Measurements from ENCODE around the gene VRK1. TPM values are rescaled to one million over a fixed set of nuclear protein-coding genes. Genes with fewer than 3 reads are reported as not detected.

The VRK1 gene
- total and polyA plus RNA-seq, 4 donors: 1.8 to 50.4 (median 3.3) TPM

DNA sequence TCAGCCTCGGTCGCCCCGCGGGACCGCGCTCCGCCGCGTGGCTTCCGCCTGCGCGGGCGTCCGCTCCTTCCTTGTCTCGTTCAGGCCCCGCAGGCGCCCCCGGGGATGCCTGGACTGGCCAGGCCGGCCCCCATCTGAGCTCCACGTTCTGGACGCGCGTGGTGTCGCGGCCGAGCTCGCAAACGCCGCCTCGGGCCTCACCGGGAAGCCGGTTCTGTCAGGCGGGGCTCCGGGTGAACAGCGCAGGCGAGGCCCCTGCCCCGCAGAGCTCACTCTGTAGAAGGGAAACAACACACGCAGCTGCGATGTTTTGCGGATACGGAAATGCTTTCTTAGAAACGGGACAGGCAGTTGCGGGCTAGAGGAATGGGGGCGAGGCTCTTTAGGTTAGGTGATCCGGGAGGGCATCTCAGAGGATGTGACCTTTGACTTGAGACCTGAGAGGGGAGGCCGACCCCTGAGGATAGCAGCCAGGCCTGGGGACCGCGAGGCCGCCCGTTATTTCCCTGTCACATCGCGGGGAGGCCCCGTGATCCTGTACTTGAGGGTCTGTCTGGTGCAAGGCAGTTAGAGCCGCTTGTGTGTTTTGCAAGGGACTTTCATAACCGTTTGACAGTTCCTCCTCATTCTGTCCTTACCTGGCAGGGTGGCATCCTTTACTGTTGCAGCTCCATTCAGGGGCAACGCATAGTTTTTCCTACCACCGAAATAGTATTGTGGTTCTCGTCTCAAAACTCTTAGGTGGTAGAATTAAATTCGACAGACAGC, 584 bp downstream of the VRK1 start:
- Histone ChIP-seq H3K4me3 (ENCODE audit: low read depth in 1 of 3, low read length in 3 of 3) (peak overlapping the region; percentile 73 to 91 (median 75)), H3K4me1 (ENCODE audit: control insufficient read depth in 4 of 4, insufficient read depth in 4 of 4, low read length in 3 of 4) (peaks cover 4 to 10% (median 9%) of the 10 kb centered on the region in 4 donors), H3K27me3 (ENCODE audit: control insufficient read depth in 4 of 4, insufficient read depth in 4 of 4, low read length in 3 of 4) (no peaks in the 10 kb centered on the region), H3K36me3 (ENCODE audit: control insufficient read depth in 4 of 4, insufficient read depth in 3 of 4, low read depth in 1 of 4, low read length in 3 of 4) (no peaks in the 10 kb centered on the region), H3K9ac (ENCODE audit: low read depth in 1 of 2, low read length in 2 of 2) (peak overlapping the region in 1 of 2 donors; percentile 12), H3K27ac (ENCODE audit: low read depth in 1 of 2, low read length in 2 of 2) (no peak overlapping the region), H3K9me3 (ENCODE audit: control insufficient read depth in 4 of 4, low read length in 3 of 4) (no peaks in the 10 kb centered on the region)
- 4% methylated on average over 59 of the region's 59 CpGs for WGBS
- DNase-seq (ENCODE audit: low spot score): peak; percentile 62
- no peak for TF ChIP-seq TAF1 (conservative IDR thresholded peaks at IDR 0.05)
- no peak for TF ChIP-seq SP1 (IDR thresholded peaks at IDR 0.05)
- TF ChIP-seq NR2F2 (IDR thresholded peaks at IDR 0.05): no peak
- TF ChIP-seq, protein P1, sequence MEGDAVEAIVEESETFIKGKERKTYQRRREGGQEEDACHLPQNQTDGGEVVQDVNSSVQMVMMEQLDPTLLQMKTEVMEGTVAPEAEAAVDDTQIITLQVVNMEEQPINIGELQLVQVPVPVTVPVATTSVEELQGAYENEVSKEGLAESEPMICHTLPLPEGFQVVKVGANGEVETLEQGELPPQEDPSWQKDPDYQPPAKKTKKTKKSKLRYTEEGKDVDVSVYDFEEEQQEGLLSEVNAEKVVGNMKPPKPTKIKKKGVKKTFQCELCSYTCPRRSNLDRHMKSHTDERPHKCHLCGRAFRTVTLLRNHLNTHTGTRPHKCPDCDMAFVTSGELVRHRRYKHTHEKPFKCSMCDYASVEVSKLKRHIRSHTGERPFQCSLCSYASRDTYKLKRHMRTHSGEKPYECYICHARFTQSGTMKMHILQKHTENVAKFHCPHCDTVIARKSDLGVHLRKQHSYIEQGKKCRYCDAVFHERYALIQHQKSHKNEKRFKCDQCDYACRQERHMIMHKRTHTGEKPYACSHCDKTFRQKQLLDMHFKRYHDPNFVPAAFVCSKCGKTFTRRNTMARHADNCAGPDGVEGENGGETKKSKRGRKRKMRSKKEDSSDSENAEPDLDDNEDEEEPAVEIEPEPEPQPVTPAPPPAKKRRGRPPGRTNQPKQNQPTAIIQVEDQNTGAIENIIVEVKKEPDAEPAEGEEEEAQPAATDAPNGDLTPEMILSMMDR (IDR thresholded peaks at IDR 0.05; ENCODE audit: low read depth, low read length, missing input control): no peak
- TF ChIP-seq RXRA (IDR thresholded peaks at IDR 0.05): no peak
- no peak for TF ChIP-seq RAD21 (IDR thresholded peaks at IDR 0.05)
- TF ChIP-seq YY1 (IDR thresholded peaks at IDR 0.05): no peak
- TF ChIP-seq, protein P2, sequence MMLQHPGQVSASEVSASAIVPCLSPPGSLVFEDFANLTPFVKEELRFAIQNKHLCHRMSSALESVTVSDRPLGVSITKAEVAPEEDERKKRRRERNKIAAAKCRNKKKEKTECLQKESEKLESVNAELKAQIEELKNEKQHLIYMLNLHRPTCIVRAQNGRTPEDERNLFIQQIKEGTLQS (IDR thresholded peaks at IDR 0.05): no peak
- TF ChIP-seq, protein P3, sequence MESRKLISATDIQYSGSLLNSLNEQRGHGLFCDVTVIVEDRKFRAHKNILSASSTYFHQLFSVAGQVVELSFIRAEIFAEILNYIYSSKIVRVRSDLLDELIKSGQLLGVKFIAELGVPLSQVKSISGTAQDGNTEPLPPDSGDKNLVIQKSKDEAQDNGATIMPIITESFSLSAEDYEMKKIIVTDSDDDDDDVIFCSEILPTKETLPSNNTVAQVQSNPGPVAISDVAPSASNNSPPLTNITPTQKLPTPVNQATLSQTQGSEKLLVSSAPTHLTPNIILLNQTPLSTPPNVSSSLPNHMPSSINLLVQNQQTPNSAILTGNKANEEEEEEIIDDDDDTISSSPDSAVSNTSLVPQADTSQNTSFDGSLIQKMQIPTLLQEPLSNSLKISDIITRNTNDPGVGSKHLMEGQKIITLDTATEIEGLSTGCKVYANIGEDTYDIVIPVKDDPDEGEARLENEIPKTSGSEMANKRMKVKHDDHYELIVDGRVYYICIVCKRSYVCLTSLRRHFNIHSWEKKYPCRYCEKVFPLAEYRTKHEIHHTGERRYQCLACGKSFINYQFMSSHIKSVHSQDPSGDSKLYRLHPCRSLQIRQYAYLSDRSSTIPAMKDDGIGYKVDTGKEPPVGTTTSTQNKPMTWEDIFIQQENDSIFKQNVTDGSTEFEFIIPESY (IDR thresholded peaks at IDR 0.05): no peak
- TF ChIP-seq EGR1 (IDR thresholded peaks at IDR 0.05; ENCODE audit: low read depth in 2 of 2): no peak
- no peak for TF ChIP-seq HNF4G (IDR thresholded peaks at IDR 0.05)
- TF ChIP-seq JUND (IDR thresholded peaks at IDR 0.05): no peak
- TF ChIP-seq GABPA (IDR thresholded peaks at IDR 0.05 in 1 of 2, conservative IDR thresholded peaks at IDR 0.05 in 1 of 2): no peak
- TF ChIP-seq HNF4A (conservative IDR thresholded peaks at IDR 0.05): no peak
- TF ChIP-seq FOXA1 (IDR thresholded peaks at IDR 0.05): no peak
- TF ChIP-seq FOXA2 (IDR thresholded peaks at IDR 0.05): no peak

DNA sequence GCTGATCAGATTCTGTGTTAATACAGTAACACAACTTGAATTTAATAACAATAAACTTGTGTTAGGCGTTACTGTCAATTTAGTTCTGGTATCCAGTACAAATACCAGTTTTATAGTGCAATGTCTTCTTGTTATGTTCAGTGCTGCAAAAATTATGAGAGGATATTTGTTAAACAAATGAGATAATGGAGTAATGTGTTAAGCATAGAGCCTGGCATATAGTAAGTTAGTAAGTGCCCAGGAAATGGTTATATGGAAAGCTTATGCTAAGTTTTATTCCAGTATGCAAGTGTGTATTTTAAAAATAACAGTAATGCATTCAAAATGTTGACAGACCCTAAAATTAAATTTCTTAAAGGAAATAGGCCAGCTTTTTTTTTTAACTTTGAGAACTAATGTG, 1.8 kb downstream of the VRK1 start:
- Histone ChIP-seq H3K27me3 (ENCODE audit: control insufficient read depth in 4 of 4, insufficient read depth in 4 of 4, low read length in 3 of 4) (no peaks in the 10 kb centered on the region), H3K27ac (ENCODE audit: low read depth in 1 of 2, low read length in 2 of 2) (no peak overlapping the region), H3K4me3 (ENCODE audit: low read depth in 1 of 3, low read length in 3 of 3) (no peak overlapping the region), H3K4me1 (ENCODE audit: control insufficient read depth in 4 of 4, insufficient read depth in 4 of 4, low read length in 3 of 4) (peaks cover 4 to 10% (median 9%) of the 10 kb centered on the region in 4 donors), H3K9ac (ENCODE audit: low read depth in 1 of 2, low read length in 2 of 2) (no peak overlapping the region), H3K36me3 (ENCODE audit: control insufficient read depth in 4 of 4, insufficient read depth in 3 of 4, low read depth in 1 of 4, low read length in 3 of 4) (no peaks in the 10 kb centered on the region), H3K9me3 (ENCODE audit: control insufficient read depth in 4 of 4, low read length in 3 of 4) (no peaks in the 10 kb centered on the region)
- no peak for DNase-seq (ENCODE audit: low spot score)
- 92% methylated on average over 1 of the region's 1 CpG for WGBS
- TF ChIP-seq, protein P4, sequence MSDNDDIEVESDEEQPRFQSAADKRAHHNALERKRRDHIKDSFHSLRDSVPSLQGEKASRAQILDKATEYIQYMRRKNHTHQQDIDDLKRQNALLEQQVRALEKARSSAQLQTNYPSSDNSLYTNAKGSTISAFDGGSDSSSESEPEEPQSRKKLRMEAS (IDR thresholded peaks at IDR 0.05): no peak
- TF ChIP-seq FOXA2 (IDR thresholded peaks at IDR 0.05) (no peak), RAD21 (IDR thresholded peaks at IDR 0.05) (no peak), HNF4G (IDR thresholded peaks at IDR 0.05) (no peak), GABPA (IDR thresholded peaks at IDR 0.05 in 1 of 2, conservative IDR thresholded peaks at IDR 0.05 in 1 of 2) (no peak), FOXA1 (IDR thresholded peaks at IDR 0.05) (no peak), EGR1 (IDR thresholded peaks at IDR 0.05; ENCODE audit: low read depth in 2 of 2) (no peak), JUND (IDR thresholded peaks at IDR 0.05) (no peak), NR2F2 (IDR thresholded peaks at IDR 0.05) (no peak)
- TF ChIP-seq, protein P2 (IDR thresholded peaks at IDR 0.05): no peak
- TF ChIP-seq, protein P1 (IDR thresholded peaks at IDR 0.05; ENCODE audit: low read depth, low read length, missing input control): no peak

All from liver (tissue), 9 donors.